SU-DHL-6 (cell line): Measurements from ENCODE around the gene TMEM97.

Experiments
- CTCF ChIP-seq: fragments of 200-600 bp; sonication (generic); IDR thresholded peaks from one replicate; pipeline ENCODE4 v1.5.1; 2017; ENCODE audit warnings: antibody characterized with exemption, mild to moderate bottlenecking, low read length, moderate library complexity; ENCODE audit not compliant: insufficient read depth, poor library complexity, severe bottlenecking
- EZH2phosphoT487 ChIP-seq: fragments of 200-600 bp; sonication (generic), shearing (Covaris generic); conservative IDR thresholded peaks from 2 replicates; pipeline ENCODE4 v1.6.1; 2018; ENCODE audit warnings: mild to moderate bottlenecking, antibody characterized with exemption, low read length, moderate library complexity, mixed read lengths

GRCh38 chr17:28372203-28372944 lies 53.4 kb downstream of the TMEM97 start:
- TF ChIP-seq CTCF, result no peak
- no peak for TF ChIP-seq EZH2phosphoT487
